HG03280 (cell line): ENCODE data around the gene SLC12A8.
A peak's percentile ranks its signal among the peaks of the same experiment; 100 is the strongest.

ENCODE experiments used
- ATAC-seq: cut with Tn5 transposase; IDR thresholded peaks from one replicate; pipeline ENCODE4 v1.9.1; 2021; ENCODE audit warnings: mild to moderate bottlenecking, moderate library complexity; ENCODE audit not compliant: unreplicated experiment

Gene SLC12A8

DNA sequence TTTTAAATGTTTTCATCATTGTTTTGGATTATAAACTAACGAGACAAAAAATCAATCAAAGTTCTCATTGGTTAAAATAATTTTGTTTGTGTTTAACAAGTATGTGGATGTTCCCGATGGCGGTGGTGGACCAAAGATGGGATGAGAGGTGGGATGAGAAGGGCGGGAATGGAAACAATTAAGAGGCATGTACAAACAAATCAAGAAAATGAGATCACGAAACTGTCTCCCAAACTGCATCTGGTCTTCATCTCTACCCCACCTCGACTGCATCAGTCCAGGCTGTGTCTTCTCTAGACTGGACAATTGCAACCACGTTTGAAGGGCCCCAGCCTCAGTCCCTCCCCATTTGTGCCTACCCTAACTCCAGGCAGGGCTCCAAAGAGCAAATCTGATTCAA is 56.1 kb downstream of the SLC12A8 start:
- ATAC-seq = no peak

- ATAC-seq = no peak
Measured at GRCh38 chr3:125154800-125155269, 57.7 kb downstream of the SLC12A8 start.

- ATAC-seq = no peak
Measured at GRCh38 chr3:125154110-125154509, 58.4 kb downstream of the SLC12A8 start.

- no peak for ATAC-seq
Measured at GRCh38 chr3:125152951-125153350, 59.6 kb downstream of the SLC12A8 start.

DNA sequence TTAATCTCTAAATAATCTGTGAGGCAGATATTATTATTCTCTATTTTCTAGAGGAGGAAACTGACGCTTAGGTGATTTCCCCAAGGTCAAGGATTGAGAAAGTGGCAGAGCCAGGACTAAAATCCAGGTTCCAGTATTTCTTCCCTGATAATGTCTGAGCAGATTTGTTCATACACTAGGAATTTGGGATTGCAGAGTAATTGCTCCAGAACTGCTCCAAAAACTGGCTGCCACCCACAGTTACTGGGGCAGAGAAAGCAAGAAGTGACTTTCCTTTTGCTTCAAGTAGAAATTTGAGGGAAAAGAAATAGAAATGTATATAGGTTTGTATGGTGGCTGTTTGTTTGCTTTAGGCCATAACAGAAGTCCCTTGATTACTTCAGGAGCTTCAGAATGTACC is 60.6 kb downstream of the SLC12A8 start:
- no peak for ATAC-seq

- no peak for ATAC-seq
Measured at GRCh38 chr3:125151442-125151817, 61.1 kb downstream of the SLC12A8 start.

DNA sequence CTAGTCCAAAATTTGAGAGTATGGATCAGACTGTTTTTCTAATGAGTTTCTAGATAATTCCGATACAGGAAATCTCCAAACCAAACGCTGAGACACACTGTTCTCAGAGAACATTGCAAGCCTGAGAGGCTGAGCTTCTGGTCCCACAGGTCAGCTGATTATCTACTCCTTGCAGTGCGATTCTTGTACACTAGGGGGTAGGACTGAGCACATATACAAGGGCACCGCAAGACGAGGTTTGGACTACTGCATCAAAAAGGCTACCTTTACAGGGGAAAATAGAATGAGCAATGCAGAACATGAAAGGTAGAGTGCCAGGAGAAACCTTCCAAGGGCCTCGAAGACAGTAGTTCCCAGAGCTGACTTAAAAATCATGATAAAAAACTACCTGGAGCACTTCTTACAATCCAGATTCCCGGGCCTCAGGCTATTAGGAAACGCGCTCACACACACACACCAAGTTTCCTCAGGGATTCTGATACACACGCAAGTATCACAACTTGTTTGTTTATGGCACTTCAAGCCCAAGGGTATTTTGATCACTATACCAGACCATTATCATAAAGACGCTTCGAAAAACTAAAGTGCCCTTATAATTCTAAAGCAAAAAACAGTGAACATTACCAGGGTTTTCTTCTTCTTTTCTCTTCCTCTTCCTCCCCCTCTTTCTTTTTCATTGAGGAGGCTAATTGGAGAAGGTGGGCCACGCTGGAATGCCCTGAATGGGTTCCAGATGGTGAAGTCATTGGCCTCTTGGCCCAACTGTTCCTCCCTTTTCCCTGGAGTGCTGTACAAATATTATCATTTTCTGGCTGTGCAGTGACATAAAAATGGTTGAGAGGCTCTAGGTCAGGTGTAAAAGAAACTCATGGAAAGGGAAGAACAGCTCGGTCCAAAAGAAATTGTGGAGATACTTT is 61.8 kb downstream of the SLC12A8 start:
- no peak for ATAC-seq

- no peak for ATAC-seq
Measured at GRCh38 chr3:125149462-125149861, 63.1 kb downstream of the SLC12A8 start.

DNA sequence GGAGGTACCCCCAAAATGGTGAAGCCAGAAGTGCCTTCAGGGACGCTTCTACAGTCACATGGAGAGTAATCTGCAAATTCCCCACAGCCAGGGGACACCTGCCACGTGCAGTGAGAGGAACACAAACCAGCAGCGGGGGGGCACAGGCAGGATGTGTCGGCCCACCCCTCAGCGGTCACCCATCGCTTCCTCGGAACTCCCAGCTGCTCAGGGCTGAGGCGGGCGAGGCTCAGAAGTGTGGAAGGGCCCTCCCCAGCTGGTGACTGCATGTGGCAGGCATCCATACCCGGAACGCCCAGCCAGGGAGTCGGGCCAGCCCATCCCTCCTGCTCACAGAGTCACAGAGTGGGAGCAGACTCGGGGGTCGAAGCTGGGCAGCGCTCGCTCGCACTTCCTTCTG is 63.7 kb downstream of the SLC12A8 start:
- no peak for ATAC-seq

DNA sequence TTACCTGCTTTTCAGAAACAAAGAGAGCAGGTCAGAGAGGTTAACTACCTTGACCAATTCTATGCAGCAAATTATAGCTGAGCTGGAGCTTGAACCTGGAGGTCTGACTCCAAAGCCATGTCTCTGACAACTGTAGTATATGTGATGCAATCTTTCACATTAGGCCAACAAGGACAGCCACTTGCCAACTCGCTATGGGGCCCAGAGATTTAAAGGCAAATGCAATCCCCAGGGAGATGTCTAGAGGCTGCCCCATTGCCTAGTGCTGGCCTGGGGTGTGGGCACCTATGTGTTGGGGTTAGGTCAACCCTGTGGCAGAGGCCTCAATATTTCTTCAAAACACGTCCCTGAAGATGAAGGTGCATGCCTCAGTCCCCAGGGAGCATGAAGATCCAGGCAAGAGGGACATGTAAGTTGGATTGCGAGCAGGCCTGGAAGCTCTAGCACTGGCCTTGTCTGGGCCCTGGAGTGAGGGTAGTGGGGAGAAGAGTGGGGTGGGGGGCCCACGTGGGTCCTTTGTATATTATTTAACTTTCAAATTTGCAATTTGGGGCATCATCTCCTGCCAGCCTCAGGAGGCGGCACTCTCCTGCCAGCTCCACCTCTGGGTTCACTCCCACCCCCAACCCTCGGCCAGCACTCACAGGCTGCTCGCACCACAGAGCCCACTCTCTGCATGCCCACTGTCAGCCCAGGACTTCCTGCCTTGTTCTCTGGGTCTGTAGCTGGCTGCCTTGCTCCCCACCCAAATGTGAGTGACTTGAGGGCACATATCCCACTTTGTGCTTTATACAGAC is 64.3 kb downstream of the SLC12A8 start:
- no peak for ATAC-seq

DNA sequence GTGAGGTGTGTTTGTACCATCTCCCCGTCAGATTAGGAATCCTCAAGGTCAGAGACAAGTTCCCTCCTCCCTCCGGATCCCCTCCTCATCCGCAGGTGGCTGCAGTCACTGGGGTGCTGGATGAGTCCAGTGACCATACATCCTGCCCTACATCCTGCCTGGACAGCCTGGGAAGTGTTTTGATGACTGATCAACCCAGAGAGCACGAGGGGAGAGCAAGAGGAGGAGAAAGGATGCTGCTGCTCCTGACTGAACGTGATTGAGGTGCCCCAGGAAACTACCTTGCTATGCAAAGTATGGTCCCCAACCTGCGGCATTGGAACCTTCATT is 65.1 kb downstream of the SLC12A8 start:
- no peak for ATAC-seq

- ATAC-seq = no peak
Measured at GRCh38 chr3:125146626-125147490, 65.7 kb downstream of the SLC12A8 start.

DNA sequence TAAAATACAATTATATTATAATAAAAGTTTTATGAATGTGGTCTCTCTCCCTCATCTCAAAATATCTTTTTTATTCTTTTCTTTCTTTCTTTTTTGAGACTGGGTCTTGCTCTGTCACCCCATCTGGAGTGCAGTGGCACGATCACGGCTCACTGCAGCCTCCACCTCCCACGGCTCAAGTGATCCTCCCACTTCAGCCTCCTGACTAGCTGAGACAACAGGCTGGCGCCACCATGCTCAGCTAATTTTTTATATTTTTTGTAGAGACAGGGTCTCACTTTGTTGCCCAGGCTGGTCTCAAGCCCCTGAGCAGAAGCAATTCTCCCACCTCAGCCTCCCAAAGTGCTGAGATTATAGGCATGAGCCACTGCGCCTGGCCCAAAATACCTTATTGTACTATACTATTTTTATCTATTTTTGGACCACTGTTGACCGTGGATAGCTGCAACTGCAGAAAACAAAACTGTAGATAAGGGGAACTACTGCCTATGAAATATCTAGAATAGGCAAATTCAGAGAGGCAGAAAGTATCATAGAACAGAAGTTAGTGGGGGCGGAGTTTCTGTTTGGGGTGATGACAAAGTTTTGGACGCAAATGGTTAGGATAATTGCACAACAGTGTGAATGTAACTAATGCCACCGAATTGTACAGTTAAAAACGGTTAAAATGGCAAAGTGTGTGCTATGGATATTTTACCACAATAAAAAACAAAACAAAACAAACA is 66.6 kb downstream of the SLC12A8 start:
- no peak for ATAC-seq

DNA sequence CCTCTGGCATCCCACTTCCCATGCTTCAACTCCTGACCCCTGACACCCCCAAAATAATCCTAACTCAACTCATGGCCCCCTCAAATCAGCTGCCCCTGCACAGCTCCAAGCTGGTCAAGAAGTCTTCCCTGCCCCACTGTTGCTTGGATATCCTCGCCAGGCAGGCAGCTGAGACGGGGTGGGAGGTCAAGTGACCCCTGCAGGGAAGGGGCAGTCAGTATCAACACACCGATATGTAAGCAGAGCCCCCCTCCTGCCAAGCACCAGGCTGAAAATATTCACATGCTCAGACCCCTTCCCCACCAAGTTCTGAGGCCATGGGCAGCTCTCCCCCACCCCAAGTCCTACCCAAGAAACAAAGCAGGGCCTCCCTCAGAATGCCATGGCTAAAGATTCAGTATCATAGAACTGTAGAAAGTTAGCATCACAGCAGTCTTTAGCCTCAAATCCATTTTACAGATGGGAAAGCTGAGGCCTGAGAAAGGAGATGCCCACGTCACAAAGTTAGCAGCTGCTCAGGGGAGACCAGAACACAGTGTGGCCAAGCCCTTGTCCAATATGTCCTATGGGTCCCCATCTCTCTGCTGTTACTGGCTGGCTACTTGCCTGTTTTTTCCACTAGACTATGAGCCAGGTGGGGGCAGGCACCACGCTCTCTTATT is 67.8 kb downstream of the SLC12A8 start:
- no peak for ATAC-seq

DNA sequence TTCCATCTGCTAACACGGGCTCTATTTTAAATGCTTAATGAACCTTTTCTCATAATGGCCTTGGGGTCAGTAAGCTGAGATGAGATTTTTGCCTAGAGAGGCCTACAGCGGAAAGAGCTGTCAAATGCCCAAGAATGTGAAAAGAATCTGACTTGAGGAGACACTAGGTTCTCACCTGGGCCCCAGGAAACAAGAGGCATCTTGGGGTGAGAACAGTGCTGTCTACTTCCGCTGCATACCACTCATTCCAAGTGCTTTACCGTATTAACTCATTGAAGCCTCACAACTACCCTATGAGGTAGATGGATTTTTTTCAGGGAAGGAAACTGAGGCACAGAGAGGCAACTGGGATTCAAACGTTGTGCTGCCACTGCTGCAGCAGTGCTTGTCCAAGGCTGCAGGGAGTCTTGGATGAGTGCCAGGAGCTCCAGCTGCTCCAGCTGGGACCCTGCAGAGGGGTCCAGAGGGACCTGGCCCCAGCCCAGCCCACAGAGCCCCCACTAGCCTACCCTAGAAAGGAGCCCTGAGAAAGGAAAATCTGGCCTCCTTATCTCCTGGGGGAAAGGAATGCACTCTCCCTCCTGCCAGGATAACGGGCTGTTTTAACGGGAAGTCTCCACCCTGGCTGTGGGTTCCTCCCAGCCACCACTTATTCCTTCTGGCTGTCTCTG is 68.4 kb downstream of the SLC12A8 start:
- no peak for ATAC-seq

- no peak for ATAC-seq
Measured at GRCh38 chr3:125143538-125143937, 69.0 kb downstream of the SLC12A8 start.

DNA sequence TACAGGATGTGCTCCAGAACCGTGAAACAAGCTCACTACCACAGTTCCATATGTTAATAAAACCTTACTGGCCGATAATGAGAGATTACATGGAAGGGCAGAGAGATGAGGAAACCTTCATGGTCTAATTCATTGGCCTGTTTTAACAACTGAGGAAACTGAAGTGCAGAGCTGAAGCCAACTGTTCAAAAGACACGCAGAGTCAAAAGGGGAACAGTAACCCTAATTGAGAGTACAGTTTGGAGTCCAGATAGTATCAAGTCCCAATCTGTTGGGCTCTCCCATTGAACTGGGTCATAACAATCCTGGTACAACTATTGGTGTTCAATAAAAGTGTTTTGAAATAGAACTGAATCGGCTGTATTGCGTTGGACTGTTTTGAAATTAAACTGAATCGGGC is 69.6 kb downstream of the SLC12A8 start:
- no peak for ATAC-seq

DNA sequence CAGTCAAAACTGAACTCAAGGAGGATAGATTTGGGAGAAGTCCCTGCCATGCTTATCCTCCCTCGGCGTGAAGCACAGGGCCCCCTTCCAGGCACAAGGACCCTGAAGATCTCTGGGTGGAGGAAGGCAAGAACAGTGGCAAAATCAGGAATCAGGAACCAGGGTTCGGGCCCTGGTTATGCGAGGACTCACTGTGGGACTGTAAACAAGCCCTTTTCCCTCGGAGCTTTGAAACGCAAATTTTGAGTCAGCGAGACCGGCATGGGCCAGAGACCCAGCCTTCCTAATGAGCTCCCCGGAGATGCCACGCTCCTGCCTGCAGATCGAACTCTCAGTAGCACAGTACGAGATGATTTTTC is 70.1 kb downstream of the SLC12A8 start:
- ATAC-seq = no peak

GRCh38 chr3:125141596-125142419 is 70.7 kb downstream of the SLC12A8 start:
- ATAC-seq = peak; percentile 55
